ENCODE data around the gene TOR1AIP2.
"Not testable (repeated sequence)": the region's sequence is repeated elsewhere in the genome, so short reads cannot be mapped to it uniquely, and the experiment has no call there.

The TOR1AIP2 gene

GRCh38 chr1:179807691-179808485 lies 69.7 kb downstream of the TOR1AIP2 start:
- no peak for DNase-seq (ENCODE audit: low read depth in 2 of 2)

- no peak for DNase-seq (ENCODE audit: low read depth in 2 of 2)
Observed at GRCh38 chr1:179807291-179807690, 70.3 kb downstream of the TOR1AIP2 start.

- DNase-seq (ENCODE audit: low read depth in 2 of 2) = no peak
Observed at GRCh38 chr1:179806333-179806732, 71.3 kb downstream of the TOR1AIP2 start.

- no peak for DNase-seq (ENCODE audit: low read depth in 2 of 2)
Observed at GRCh38 chr1:179805291-179806195, 72.1 kb downstream of the TOR1AIP2 start.

- DNase-seq (ENCODE audit: low read depth in 2 of 2) = not testable (repeated sequence)
Observed at GRCh38 chr1:179804417-179804816, 73.2 kb downstream of the TOR1AIP2 start.

- DNase-seq (ENCODE audit: low read depth in 2 of 2) = no peak
Observed at GRCh38 chr1:179803918-179804317, 73.7 kb downstream of the TOR1AIP2 start.

- DNase-seq (ENCODE audit: low read depth in 2 of 2) = no peak
Observed at GRCh38 chr1:179803104-179803503, 74.5 kb downstream of the TOR1AIP2 start.

- DNase-seq (ENCODE audit: low read depth in 2 of 2) = no peak
Observed at GRCh38 chr1:179800481-179800880, 77.1 kb downstream of the TOR1AIP2 start.

GRCh38 chr1:179798864-179799516 lies 78.6 kb downstream of the TOR1AIP2 start:
- DNase-seq (ENCODE audit: low read depth in 2 of 2) = no peak

- DNase-seq (ENCODE audit: low read depth in 2 of 2) = no peak
Observed at GRCh38 chr1:179798213-179798863, 79.3 kb downstream of the TOR1AIP2 start.

GRCh38 chr1:179794669-179795068 lies 82.9 kb downstream of the TOR1AIP2 start:
- no peak for DNase-seq (ENCODE audit: low read depth in 2 of 2)

GRCh38 chr1:179794146-179794545 lies 83.5 kb downstream of the TOR1AIP2 start:
- DNase-seq (ENCODE audit: low read depth in 2 of 2) = no peak

GRCh38 chr1:179793281-179793680 lies 84.3 kb downstream of the TOR1AIP2 start:
- DNase-seq (ENCODE audit: low read depth in 2 of 2) = no peak

All from stimulated activated CD4-positive, alpha-beta T cell treated with anti-CD3 and anti-CD28 coated beads, Interleukin-1b, Interleukin-23, amount 100 ng/mL, for 1 hour (primary cell).